Upper lobe of right lung (tissue), 1 donor: Measurements from ENCODE around the gene NMNAT2. TPM values are rescaled to one million over a fixed set of nuclear protein-coding genes. Genes with fewer than 3 reads are reported as not detected.
A peak's percentile ranks its signal among the peaks of the same experiment; 100 is the strongest.

Experiments
- ATAC-seq: fragments of 200-7000 bp; cut with Tn5 transposase; one replicate; pipeline ENCODE4 v1.9.1; 2020; ENCODE audit warnings: mild to moderate bottlenecking, moderate library complexity
- DNase-seq: peaks from one replicate; pipeline ENCODE4 v3.0.0-alpha.2; 2020
- H3K27ac ChIP-seq: fragments of 200-600 bp; one replicate; pipeline ENCODE4 v1.8.0; 2022
- H3K27me3 ChIP-seq: fragments of 200-600 bp; one replicate; pipeline ENCODE4 v1.8.0; 2022; ENCODE audit warnings: mild to moderate bottlenecking
- H3K36me3 ChIP-seq: fragments of 200-600 bp; one replicate; pipeline ENCODE4 v1.8.0; 2022
- H3K4me1 ChIP-seq: fragments of 200-600 bp; one replicate; pipeline ENCODE4 v1.8.0; 2022
- H3K4me3 ChIP-seq: fragments of 200-600 bp; one replicate; pipeline ENCODE4 v1.8.0; 2022; ENCODE audit warnings: mild to moderate bottlenecking
- H3K9me3 ChIP-seq: fragments of 200-600 bp; one replicate; pipeline ENCODE4 v1.8.0; 2022
- intact Hi-C: fragments of 100-400 bp; cut with DNase I; formaldehyde crosslinking; loops from one replicate; pipeline ENCODE4 v1.11.0; 2022
- total RNA-seq: library from RNA; stranded (reverse); fragmentation: NEBNext Ultra II Directional; extraction: Animal tissue kit (Norgen Biotek cat#: 25700); gene quantifications from one replicate; pipeline ENCODE4 v1.2.1, GENCODE V29; 2021
- TF ChIP-seq, protein P1 (sequence below): fragments of 200-600 bp; IDR thresholded peaks from one replicate; pipeline ENCODE4 v1.8.0; 2022; ENCODE audit warnings: antibody characterized with exemption
- donor health status: DM: no; HTN: yes; CAD: no; lungs with severe emphysema.

NMNAT2 gene
- total RNA-seq, 1 donor from 2014 or later, result 0.38 TPM

DNA sequence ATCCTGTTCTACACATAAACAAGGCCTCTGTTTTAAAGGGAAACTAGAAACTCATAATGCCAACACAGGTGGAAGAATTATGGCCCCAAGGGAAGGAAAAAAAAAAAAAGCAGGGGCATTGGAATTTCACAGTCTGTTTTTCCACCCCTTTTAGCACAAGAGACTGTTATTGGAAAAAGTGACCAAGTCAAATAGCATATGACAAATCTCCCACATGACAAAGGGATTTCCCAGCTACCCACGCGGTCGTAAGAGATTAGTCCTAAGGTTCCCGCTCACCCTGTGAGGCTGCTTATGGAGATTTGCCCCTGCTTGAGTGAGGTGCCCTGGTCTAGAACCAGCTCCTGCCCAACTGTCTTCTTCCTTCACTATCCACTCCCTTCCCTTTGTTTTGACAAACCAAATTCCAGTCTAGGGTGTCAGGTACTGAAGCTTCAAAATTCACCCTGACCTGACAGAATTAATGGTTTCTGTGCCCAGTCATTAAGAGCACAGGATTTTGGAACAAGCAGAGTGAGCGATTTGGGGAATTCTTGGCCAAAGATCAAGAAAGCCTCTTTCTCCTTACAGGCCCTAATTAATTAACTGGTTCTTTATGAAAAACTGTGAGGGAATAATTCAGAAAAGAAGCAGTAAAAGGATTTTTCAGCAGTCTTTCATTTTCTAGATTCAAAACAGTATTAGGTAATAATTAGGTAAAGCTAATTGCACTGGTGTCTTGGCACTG lies 107.3 kb downstream of the NMNAT2 start:
- intact Hi-C loops, result no loop called here

DNA sequence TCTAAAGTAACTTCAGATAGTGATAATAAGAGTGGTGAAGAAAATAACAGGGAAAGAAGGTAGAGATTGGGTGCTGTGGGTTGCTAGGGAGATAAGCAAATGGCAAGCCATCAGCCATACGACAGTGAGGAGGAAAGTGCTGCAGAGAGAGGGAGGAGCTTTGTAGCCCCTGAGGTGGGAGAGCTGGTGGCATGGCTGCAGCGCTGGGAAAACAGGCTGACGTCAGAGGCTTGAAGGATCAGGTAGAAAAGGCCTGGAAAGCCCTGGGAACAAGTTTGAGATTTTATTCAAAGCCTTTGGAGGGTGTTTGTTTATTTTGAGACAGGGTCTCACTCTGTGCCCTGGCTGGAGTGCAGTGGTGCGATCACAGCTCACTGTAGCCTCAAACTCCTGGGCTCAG lies 109.5 kb downstream of the NMNAT2 start:
- TF ChIP-seq, protein P1, sequence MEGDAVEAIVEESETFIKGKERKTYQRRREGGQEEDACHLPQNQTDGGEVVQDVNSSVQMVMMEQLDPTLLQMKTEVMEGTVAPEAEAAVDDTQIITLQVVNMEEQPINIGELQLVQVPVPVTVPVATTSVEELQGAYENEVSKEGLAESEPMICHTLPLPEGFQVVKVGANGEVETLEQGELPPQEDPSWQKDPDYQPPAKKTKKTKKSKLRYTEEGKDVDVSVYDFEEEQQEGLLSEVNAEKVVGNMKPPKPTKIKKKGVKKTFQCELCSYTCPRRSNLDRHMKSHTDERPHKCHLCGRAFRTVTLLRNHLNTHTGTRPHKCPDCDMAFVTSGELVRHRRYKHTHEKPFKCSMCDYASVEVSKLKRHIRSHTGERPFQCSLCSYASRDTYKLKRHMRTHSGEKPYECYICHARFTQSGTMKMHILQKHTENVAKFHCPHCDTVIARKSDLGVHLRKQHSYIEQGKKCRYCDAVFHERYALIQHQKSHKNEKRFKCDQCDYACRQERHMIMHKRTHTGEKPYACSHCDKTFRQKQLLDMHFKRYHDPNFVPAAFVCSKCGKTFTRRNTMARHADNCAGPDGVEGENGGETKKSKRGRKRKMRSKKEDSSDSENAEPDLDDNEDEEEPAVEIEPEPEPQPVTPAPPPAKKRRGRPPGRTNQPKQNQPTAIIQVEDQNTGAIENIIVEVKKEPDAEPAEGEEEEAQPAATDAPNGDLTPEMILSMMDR, result no peak
- Histone ChIP-seq H3K4me3 (no peak overlapping the region), H3K4me1 (peaks cover 3% of the 10 kb centered on the region), H3K27ac (no peak overlapping the region), H3K9me3 (no peaks in the 10 kb centered on the region), H3K27me3 (no peaks in the 10 kb centered on the region), H3K36me3 (no peaks in the 10 kb centered on the region)
- intact Hi-C loops, result no loop called here
- ATAC-seq, result no peak
- DNase-seq, result no peak

More for the DNA sequence above, 107.3 kb downstream of the NMNAT2 start:
- H3K36me3 ChIP-seq, result no peaks in the 10 kb centered on the region
- H3K27ac ChIP-seq, result no peak overlapping the region
- TF ChIP-seq, protein P1, result no peak
- H3K9me3 ChIP-seq, result no peaks in the 10 kb centered on the region
- DNase-seq (no peak), ATAC-seq (no peak)
- H3K4me1 ChIP-seq, result peaks cover 3% of the 10 kb centered on the region
- H3K4me3 ChIP-seq, result no peak overlapping the region
- no peaks in the 10 kb centered on the region for H3K27me3 ChIP-seq

DNA sequence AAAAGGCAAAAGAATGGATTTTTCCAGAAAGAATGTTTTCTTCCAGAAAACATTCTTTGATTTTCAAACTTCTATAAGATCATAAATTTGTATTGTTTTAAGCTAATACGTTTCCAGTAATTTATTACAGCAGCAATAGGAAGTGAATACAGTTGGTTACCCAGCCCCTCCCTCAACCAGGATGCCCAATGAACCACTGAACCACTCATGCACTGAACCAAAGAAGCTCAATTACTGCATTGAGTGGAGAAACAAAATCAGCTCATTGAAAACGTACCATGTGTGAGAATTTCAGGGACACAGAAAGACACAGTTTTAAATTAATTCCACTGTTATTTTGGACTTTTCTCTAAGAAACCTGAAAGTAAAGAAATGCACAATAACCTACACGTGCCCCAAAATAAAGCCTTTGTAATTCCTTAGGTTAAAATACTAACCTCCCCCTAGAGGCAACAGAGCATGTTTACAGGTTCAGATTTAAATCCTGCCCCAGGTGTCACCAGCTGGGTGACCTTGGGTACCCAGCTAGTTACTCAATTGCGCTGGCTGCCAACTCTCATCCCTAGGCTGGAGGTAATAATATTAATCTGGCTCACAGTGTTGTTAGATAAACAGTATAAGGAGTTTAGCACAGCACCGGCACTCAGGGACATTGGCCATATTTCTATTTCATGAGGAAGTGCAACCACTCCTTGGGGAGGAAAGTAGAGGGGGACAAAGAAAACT lies 111.7 kb downstream of the NMNAT2 start:
- intact Hi-C loops, result no loop called here
- TF ChIP-seq, protein P1, result peak; percentile 26
- Histone ChIP-seq H3K4me3 (no peak overlapping the region), H3K9me3 (no peaks in the 10 kb centered on the region), H3K36me3 (no peaks in the 10 kb centered on the region), H3K4me1 (peaks cover 3% of the 10 kb centered on the region), H3K27me3 (no peaks in the 10 kb centered on the region), H3K27ac (no peak overlapping the region)
- peak; percentile 50 for ATAC-seq
- no peak for DNase-seq

DNA sequence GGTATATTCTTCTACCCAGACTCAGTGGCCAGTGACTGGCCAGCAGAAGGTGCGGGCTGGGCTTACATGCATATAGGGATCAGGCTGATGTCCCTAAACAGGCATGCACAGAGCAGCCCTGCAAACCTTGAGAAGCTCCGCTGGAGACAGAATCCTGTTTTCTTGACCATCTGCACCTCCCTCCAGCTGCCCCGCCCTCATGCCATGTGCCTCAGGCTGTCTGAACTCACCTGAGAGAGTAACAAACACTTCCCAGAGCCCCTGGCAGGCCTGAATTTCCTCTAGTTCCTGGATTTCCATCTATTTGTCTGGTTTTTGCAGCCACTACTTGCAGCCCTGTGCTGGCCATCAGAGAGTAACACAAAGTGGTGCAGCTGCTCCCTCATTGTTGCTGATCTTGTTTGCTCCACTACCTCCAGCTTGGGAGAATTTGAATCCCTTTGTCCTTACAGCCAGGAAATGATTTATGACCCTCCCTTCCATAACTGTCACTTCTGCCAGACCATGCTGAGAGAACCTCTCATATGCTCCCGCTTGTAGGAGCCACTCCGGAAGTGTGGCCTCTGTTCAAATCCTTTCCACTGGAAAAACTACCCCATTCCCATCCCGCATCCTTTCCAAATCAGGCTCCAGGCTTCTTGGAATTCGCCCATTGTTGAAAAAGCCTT lies 113.6 kb downstream of the NMNAT2 start:
- no peaks in the 10 kb centered on the region for H3K27me3 ChIP-seq
- H3K27ac ChIP-seq, result no peak overlapping the region
- TF ChIP-seq, protein P1, result no peak

GRCh38 chr1:183303901-183304300 lies 114.3 kb downstream of the NMNAT2 start:
- DNase-seq (no peak), ATAC-seq (no peak)
- H3K4me3 ChIP-seq, result no peak overlapping the region
- no peaks in the 10 kb centered on the region for H3K9me3 ChIP-seq
- TF ChIP-seq, protein P1, result no peak
- H3K4me1 ChIP-seq, result no peaks in the 10 kb centered on the region
- no peak overlapping the region for H3K27ac ChIP-seq
- H3K36me3 ChIP-seq, result no peaks in the 10 kb centered on the region
- intact Hi-C loops, result no loop called here
- no peaks in the 10 kb centered on the region for H3K27me3 ChIP-seq

More for the DNA sequence above, 113.6 kb downstream of the NMNAT2 start:
- H3K4me3 ChIP-seq, result no peak overlapping the region
- no peak for ATAC-seq
- intact Hi-C loops, result no loop called here
- H3K9me3 ChIP-seq, result no peaks in the 10 kb centered on the region
- no peaks in the 10 kb centered on the region for H3K4me1 ChIP-seq
- no peak for DNase-seq
- H3K36me3 ChIP-seq, result no peaks in the 10 kb centered on the region
